GM21737 (cell line): ENCODE data around the gene LRR1.
"Not testable (repeated sequence)": the region's sequence is repeated elsewhere in the genome, so short reads cannot be mapped to it uniquely, and the experiment has no call there.

Experiments used
- ATAC-seq: cut with Tn5 transposase; IDR thresholded peaks from one replicate; pipeline ENCODE4 v1.9.1; 2021; ENCODE audit warnings: mild to moderate bottlenecking, moderate library complexity; ENCODE audit not compliant: unreplicated experiment

LRR1 gene

GRCh38 chr14:49598485-49599300, at the start of gene LRR1:
Gene LRR1 (plus strand): TSS chr14:49598940. CDS start chr14:49599021, 81 bp downstream.
- peak; percentile 48 for ATAC-seq

- ATAC-seq: no peak
These were observed 49.3 kb upstream of the LRR1 start for GRCh38 chr14:49549446-49549845.

DNA sequence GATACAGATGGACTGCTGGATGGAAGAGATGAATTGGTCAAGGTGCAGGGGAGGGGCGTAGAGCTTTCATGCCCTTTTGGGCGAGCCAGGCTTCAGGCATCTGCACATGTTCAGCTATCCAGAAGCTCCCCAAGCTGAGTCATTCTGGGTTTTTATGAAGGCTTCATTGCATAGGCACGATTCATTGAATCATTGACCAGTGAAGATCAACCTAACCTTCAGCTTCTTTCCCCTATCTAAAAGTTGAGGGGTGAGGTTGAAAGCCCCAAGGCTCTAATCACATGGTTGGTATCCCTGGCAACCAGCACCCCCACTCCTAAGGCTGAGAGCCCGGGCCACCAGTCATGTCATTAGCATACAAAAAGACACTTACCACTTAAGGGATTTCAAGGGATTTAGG, 48.9 kb upstream of the LRR1 start:
- no peak for ATAC-seq

- ATAC-seq: no peak
These were observed 48.2 kb upstream of the LRR1 start for GRCh38 chr14:49550286-49551184.

- no peak for ATAC-seq
These were observed 47.2 kb upstream of the LRR1 start for GRCh38 chr14:49551569-49551968.

- no peak for ATAC-seq
These were observed 45.6 kb upstream of the LRR1 start for GRCh38 chr14:49553106-49553505.

GRCh38 chr14:49553892-49554291, 44.8 kb upstream of the LRR1 start:
- ATAC-seq: no peak

- ATAC-seq: no peak
These were observed 38.6 kb upstream of the LRR1 start for GRCh38 chr14:49559979-49560768.

GRCh38 chr14:49566714-49567113, 32.0 kb upstream of the LRR1 start:
- ATAC-seq: no peak

- ATAC-seq: no peak
These were observed 29.5 kb upstream of the LRR1 start for GRCh38 chr14:49569281-49569680.

DNA sequence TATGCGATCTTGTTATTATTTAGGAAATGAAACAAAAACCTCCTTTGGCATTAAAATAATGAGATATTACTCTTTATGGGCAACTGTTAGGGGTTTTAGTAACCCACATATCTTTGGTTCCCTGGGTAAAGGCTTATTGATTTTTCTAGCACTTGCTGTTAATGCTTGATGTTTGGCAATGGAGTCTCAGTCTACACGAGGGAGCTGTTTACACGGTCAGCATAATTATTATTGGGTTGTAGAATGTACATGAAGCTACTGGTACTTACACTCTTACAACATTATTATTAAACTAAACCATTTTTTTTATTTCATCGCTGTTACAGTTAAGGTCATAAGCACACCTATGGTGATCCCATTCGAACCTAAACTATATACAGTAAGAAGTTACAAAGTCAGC, 24.7 kb upstream of the LRR1 start:
- no peak for ATAC-seq

DNA sequence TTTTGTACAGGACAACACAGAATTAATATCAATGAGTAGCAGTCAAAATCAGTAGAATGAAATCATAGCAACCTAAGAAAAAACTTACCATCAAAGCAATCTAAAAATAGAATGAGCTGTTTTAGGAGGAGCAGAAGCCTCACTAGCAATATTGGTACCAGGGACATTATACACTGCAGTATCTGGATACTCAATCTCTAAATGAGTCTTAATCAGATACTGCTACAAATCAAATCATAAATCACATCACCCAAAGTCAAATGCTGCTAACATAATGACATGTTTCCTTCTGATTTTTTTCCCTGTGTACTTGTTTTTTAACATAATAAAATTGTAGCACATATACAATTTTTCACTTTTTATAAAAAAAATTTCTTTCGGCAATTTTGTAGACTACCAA, 20.6 kb upstream of the LRR1 start:
- no peak for ATAC-seq

DNA sequence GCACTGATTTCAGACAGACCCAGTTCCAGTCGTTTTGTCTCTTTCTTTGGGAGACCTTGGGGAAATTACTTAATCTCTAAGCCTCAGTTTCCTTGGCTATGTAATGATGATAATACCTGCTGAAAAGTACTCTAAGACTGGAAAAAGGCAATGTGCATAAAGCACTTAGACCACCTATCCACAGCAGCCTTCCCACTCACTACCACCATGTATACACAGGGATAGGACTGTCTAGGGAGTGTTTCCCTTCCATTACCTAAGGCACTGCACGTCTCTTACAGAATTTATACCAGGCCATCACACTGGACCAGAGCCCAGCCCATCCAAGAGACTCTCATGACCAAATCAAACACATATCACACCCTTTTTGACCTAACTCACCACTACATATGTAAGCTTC, 18.9 kb upstream of the LRR1 start:
- ATAC-seq: no peak

GRCh38 chr14:49581209-49582112, 17.3 kb upstream of the LRR1 start:
- ATAC-seq: no peak

- no peak for ATAC-seq
These were observed 16.4 kb upstream of the LRR1 start for GRCh38 chr14:49582113-49582977.

GRCh38 chr14:49583629-49584028, 15.1 kb upstream of the LRR1 start:
- no peak for ATAC-seq

DNA sequence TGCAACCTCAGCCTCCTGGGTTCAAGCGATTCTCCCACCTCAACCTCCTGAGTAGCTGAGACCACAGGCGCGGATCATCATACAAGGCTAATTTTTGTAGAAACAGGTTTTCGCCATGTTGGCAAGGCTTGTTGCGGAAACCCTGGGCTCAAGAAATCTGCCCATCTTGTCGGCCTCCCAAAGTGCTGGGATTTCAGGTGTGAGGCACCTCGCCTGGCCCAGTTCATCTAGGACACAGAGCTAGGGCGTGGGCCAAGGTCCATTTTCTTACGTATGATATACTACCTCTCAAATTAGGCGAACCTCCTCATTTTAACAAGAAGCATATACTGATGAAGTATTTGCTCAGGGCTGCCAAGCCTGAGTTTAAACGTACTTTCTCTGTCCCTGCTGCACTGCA, 14.7 kb upstream of the LRR1 start:
- ATAC-seq: no peak

GRCh38 chr14:49584981-49585640, 13.6 kb upstream of the LRR1 start:
- ATAC-seq: not testable (repeated sequence)
